HCT116 (cell line): Measurements from ENCODE around the gene ZNF611. TPM values are rescaled to one million over a fixed set of nuclear protein-coding genes. Genes with fewer than 3 reads are reported as not detected.

Source experiments
- ATAC-seq: fragments of 200-7000 bp; cut with Tn5 transposase; 2 replicates; pipeline ENCODE4 v1.9.1; 2020; ENCODE audit warnings: mild to moderate bottlenecking, moderate library complexity
- BruUV-seq: library from RNA; stranded (reverse); fragments of 400-500 nt; replicated peaks from 2 replicates; lab custom pipeline; 2021; lab: Mats Ljungman, UMichigan
- CTCF ChIA-PET: fragments of 300-600 bp; sonication (Branson Sonifier 250); formaldehyde crosslinking; loops from one replicate; lab custom pipeline; 2021; ENCODE audit warnings: antibody characterized with exemption; lab: Charles Lee
- POLR2A ChIA-PET: fragments of 300-600, 350-600 bp; sonication (Branson Sonifier 250); formaldehyde crosslinking; loops from one replicate; lab custom pipeline; 2021; ENCODE audit warnings: antibody characterized with exemption; lab: Charles Lee
- RAD21 ChIA-PET, 2 experiments: fragments of 300-600 bp; sonication (Branson Sonifier 250); formaldehyde crosslinking; loops; one replicate each; lab custom pipeline; 2023; ENCODE audit warnings: low total read pairs in 2 of 2; ENCODE audit not compliant: uncharacterized antibody in 2 of 2, unreplicated experiment in 2 of 2, low non-redundant PET in 1 of 2; lab: Charles Lee
- DNase-seq: peaks from one replicate; pipeline ENCODE4 v3.0.0-alpha.2; 2010; ENCODE audit warnings: low read depth, low spot score
- H2AFZ ChIP-seq: fragments of 200-600 bp; shearing (Covaris generic), sonication (generic); 2 replicates; pipeline ENCODE4 v1.6.1; 2017; ENCODE audit warnings: low read depth, mixed run types, mixed read lengths, antibody characterized with exemption, low read length; ENCODE audit not compliant: poor library complexity, severe bottlenecking
- H3K27ac ChIP-seq: 2 replicates; pipeline ENCODE4 v1.5.1; 2012; ENCODE audit warnings: low read depth, low read length
- H3K27me3 ChIP-seq: fragments of 200-600 bp; sonication (generic); 2 replicates; pipeline ENCODE4 v1.6.1; 2016; ENCODE audit warnings: mixed run types, low read length, mixed read lengths; ENCODE audit not compliant: insufficient read depth
- H3K36me3 ChIP-seq, 2 experiments: fragments of 200-500 bp in 1 of 2; fragments of 200-600 bp in 1 of 2; sonication (Bioruptor generic) in 1 of 2; sonication (generic) in 1 of 2; 2 replicates each; pipeline versions ENCODE4 v1.5.1 to v1.6.1; 2014 to 2016; ENCODE audit warnings: low read length in 2 of 2, inconsistent platforms in 1 of 2, mixed read lengths in 1 of 2, mixed run types in 1 of 2; ENCODE audit not compliant: insufficient read depth in 2 of 2, control insufficient read depth in 1 of 2
- H3K4me1 ChIP-seq, 2 experiments: fragments of 200-600 bp in 1 of 2; sonication (generic) in 1 of 2; 2 replicates each; pipeline versions ENCODE4 v1.5.1 to v1.6.1; 2012 to 2017; ENCODE audit warnings: low read length in 2 of 2, inconsistent platforms in 1 of 2, mild to moderate bottlenecking in 1 of 2, mixed read lengths in 1 of 2, mixed run types in 1 of 2, moderate library complexity in 1 of 2; ENCODE audit not compliant: insufficient read depth in 2 of 2, control insufficient read depth in 1 of 2
- H3K4me2 ChIP-seq: fragments of 200-600 bp; sonication (generic); 2 replicates; pipeline ENCODE4 v1.6.1; 2017; ENCODE audit warnings: mixed run types, low read length, mixed read lengths
- H3K4me3 ChIP-seq, 2 experiments: fragments of 200-600 bp in 1 of 2; sonication (generic) in 1 of 2; replicated peaks in 1 of 2; 2 replicates each; pipeline ENCODE4 v1.5.1; 2011 to 2016; ENCODE audit warnings: low read length in 2 of 2, control low read depth in 1 of 2, low read depth in 1 of 2, mild to moderate bottlenecking in 1 of 2, mixed read lengths in 1 of 2, mixed run types in 1 of 2
- H3K79me2 ChIP-seq: fragments of 200-600 bp; sonication (generic); 2 replicates; pipeline ENCODE4 v1.6.1; 2017; ENCODE audit warnings: mild to moderate bottlenecking, mixed run types, low read length, moderate library complexity, mixed read lengths; ENCODE audit not compliant: insufficient read depth
- H3K9ac ChIP-seq: fragments of 200-600 bp; sonication (generic); 2 replicates; pipeline ENCODE4 v1.6.1; 2016; ENCODE audit warnings: low read length, mixed read lengths
- H3K9me2 ChIP-seq: fragments of 200-600 bp; sonication (generic), shearing (Covaris generic); 2 replicates; pipeline ENCODE4 v1.6.1; 2017; ENCODE audit warnings: mixed run types, mild to moderate bottlenecking, moderate library complexity; ENCODE audit not compliant: insufficient read depth
- H3K9me3 ChIP-seq, 2 experiments: fragments of 200-500 bp in 1 of 2; fragments of 200-600 bp in 1 of 2; sonication (Bioruptor generic) in 1 of 2; sonication (generic) in 1 of 2; 2 replicates each; pipeline ENCODE4 v1.6.1; 2014 to 2017; ENCODE audit warnings: low read length in 2 of 2, mixed read lengths in 2 of 2, inconsistent platforms in 1 of 2, low read depth in 1 of 2, mild to moderate bottlenecking in 1 of 2, mixed run types in 1 of 2, moderate library complexity in 1 of 2; ENCODE audit not compliant: control insufficient read depth in 1 of 2, insufficient read depth in 1 of 2
- H4K20me1 ChIP-seq: fragments of 200-600 bp; sonication (generic), shearing (Covaris generic); 2 replicates; pipeline ENCODE4 v1.6.1; 2017; ENCODE audit warnings: mixed run types, mild to moderate bottlenecking, moderate library complexity; ENCODE audit not compliant: insufficient read depth
- ATF3 ChIP-seq: IDR thresholded peaks from 2 replicates; pipeline ENCODE4 v1.6.1; 2012
- CTCF ChIP-seq, 3 experiments: fragments of 200-600 bp in 1 of 3; sonication (generic) in 1 of 3; IDR thresholded peaks in 2 of 3; conservative IDR thresholded peaks in 1 of 3; 2 replicates each; pipeline ENCODE4 v1.5.1; 2012 to 2017; ENCODE audit warnings: low read depth in 2 of 3, low read length in 2 of 3, antibody characterized with exemption in 1 of 3, borderline replicate concordance in 1 of 3, control low read depth in 1 of 3, mild to moderate bottlenecking in 1 of 3, mixed read lengths in 1 of 3, mixed run types in 1 of 3, moderate library complexity in 1 of 3; ENCODE audit not compliant: insufficient read depth in 1 of 3
- EGR1 ChIP-seq: IDR thresholded peaks from 2 replicates; pipeline ENCODE4 v1.6.1; 2012; ENCODE audit warnings: low read depth
- EZH2phosphoT487 ChIP-seq: fragments of 200-600 bp; IDR thresholded peaks from 2 replicates; pipeline ENCODE4 v1.6.1; 2018; ENCODE audit warnings: antibody characterized with exemption, borderline replicate concordance
- POLR2A ChIP-seq: IDR thresholded peaks from 2 replicates; pipeline ENCODE4 v1.7.0; 2011; ENCODE audit warnings: borderline replicate concordance; ENCODE audit not compliant: insufficient read depth, insufficient read length; ENCODE audit errors: extremely low read depth
- POLR2AphosphoS5 ChIP-seq: IDR thresholded peaks from 2 replicates; pipeline ENCODE4 v1.6.1; 2011; ENCODE audit warnings: mild to moderate bottlenecking, low read depth, low read length, moderate library complexity
- YY1 ChIP-seq: IDR thresholded peaks from 2 replicates; pipeline ENCODE4 v1.6.1; 2011; ENCODE audit warnings: low read length, low read depth, moderate library complexity, mild to moderate bottlenecking; ENCODE audit not compliant: insufficient replicate concordance; ENCODE audit errors: extremely low read depth
- intact Hi-C: fragments of 100-400 bp; cut with micrococcal nuclease; formaldehyde crosslinking; loops from 2 replicates; pipeline ENCODE4 v1.10.0; 2022
- total RNA-seq: library from RNA; stranded (reverse); gene quantifications from one replicate; pipeline ENCODE4 v1.2.1, GENCODE V29; 2021; ENCODE audit not compliant: unreplicated experiment
- TF ChIP-seq, protein P1 (sequence below): IDR thresholded peaks from 2 replicates; pipeline ENCODE4 v1.6.1; 2012; ENCODE audit warnings: low read depth
- TF ChIP-seq, protein P2 (sequence below): IDR thresholded peaks from 2 replicates; pipeline ENCODE4 v1.6.1; 2011; ENCODE audit warnings: mild to moderate bottlenecking, low read length, moderate library complexity; ENCODE audit not compliant: insufficient replicate concordance; ENCODE audit errors: extremely low read depth

The ZNF611 gene
- total RNA-seq, 1 experiment from 2014 or later, result 12.2 TPM

- Histone ChIP-seq H3K36me3 (peaks cover 0 to 13% of the 10 kb centered on the region in 2 experiments; a peak in 2 of 4 replicates), H3K27me3 (no peaks in the 10 kb centered on the region), H3K4me3 (no peak overlapping the region), H3K9me3 (peaks cover 0 to 5% of the 10 kb centered on the region in 2 experiments; a peak in 1 of 4 replicates), H2AFZ (no peak overlapping the region), H3K4me1 (peaks cover 0 to 63% of the 10 kb centered on the region in 2 experiments; a peak in 2 of 4 replicates)
- ChIA-PET CTCF (no interaction called here), RAD21 (no interaction called here)
- no peak for ATAC-seq
- no peak for TF ChIP-seq CTCF (IDR thresholded peaks at IDR 0.05 in 2 of 3, conservative IDR thresholded peaks at IDR 0.05 in 1 of 3; ENCODE audit: borderline replicate concordance in 1 of 3, insufficient read depth in 1 of 3, low read depth in 2 of 3, low read length in 2 of 3)
- TF ChIP-seq ATF3, result no peak
- TF ChIP-seq YY1, result no peak
- TF ChIP-seq EZH2phosphoT487, result no peak
- TF ChIP-seq, protein P1, sequence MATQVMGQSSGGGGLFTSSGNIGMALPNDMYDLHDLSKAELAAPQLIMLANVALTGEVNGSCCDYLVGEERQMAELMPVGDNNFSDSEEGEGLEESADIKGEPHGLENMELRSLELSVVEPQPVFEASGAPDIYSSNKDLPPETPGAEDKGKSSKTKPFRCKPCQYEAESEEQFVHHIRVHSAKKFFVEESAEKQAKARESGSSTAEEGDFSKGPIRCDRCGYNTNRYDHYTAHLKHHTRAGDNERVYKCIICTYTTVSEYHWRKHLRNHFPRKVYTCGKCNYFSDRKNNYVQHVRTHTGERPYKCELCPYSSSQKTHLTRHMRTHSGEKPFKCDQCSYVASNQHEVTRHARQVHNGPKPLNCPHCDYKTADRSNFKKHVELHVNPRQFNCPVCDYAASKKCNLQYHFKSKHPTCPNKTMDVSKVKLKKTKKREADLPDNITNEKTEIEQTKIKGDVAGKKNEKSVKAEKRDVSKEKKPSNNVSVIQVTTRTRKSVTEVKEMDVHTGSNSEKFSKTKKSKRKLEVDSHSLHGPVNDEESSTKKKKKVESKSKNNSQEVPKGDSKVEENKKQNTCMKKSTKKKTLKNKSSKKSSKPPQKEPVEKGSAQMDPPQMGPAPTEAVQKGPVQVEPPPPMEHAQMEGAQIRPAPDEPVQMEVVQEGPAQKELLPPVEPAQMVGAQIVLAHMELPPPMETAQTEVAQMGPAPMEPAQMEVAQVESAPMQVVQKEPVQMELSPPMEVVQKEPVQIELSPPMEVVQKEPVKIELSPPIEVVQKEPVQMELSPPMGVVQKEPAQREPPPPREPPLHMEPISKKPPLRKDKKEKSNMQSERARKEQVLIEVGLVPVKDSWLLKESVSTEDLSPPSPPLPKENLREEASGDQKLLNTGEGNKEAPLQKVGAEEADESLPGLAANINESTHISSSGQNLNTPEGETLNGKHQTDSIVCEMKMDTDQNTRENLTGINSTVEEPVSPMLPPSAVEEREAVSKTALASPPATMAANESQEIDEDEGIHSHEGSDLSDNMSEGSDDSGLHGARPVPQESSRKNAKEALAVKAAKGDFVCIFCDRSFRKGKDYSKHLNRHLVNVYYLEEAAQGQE, result no peak
- TF ChIP-seq POLR2A, result no peak
- TF ChIP-seq EGR1, result no peak
- TF ChIP-seq, protein P2, sequence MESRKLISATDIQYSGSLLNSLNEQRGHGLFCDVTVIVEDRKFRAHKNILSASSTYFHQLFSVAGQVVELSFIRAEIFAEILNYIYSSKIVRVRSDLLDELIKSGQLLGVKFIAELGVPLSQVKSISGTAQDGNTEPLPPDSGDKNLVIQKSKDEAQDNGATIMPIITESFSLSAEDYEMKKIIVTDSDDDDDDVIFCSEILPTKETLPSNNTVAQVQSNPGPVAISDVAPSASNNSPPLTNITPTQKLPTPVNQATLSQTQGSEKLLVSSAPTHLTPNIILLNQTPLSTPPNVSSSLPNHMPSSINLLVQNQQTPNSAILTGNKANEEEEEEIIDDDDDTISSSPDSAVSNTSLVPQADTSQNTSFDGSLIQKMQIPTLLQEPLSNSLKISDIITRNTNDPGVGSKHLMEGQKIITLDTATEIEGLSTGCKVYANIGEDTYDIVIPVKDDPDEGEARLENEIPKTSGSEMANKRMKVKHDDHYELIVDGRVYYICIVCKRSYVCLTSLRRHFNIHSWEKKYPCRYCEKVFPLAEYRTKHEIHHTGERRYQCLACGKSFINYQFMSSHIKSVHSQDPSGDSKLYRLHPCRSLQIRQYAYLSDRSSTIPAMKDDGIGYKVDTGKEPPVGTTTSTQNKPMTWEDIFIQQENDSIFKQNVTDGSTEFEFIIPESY, result no peak
- no peak for TF ChIP-seq POLR2AphosphoS5
- TF ChIP-seq, all 23 proteins: peak for 0
- intact Hi-C loops, result no loop called here
- H3K79me2 ChIP-seq, result peaks cover 83% of the 10 kb centered on the region
- no peaks in the 10 kb centered on the region for H3K9me2 ChIP-seq
- H3K4me2 ChIP-seq, result no peak overlapping the region
- H3K27ac ChIP-seq, result no peak overlapping the region
- H3K9ac ChIP-seq, result no peak overlapping the region
- DNase-seq, result no peak
- POLR2A ChIA-PET, result no interaction called here
- H4K20me1 ChIP-seq, result no peaks in the 10 kb centered on the region
- BruUV-seq, result no TSS peak
These were observed 66.9 kb downstream of the ZNF611 start for GRCh38 chr19:52667972-52668371.
